KMS-11 (cell line): ENCODE results near the gene SMAD7.

ENCODE experiments used
- H2AFZ ChIP-seq: fragments of 200-600 bp; sonication (generic); 2 replicates; pipeline ENCODE4 v1.6.1; 2016; ENCODE audit warnings: antibody characterized with exemption, mixed run types, low read depth
- H3K27ac ChIP-seq: fragments of 200-600 bp; sonication (generic); 2 replicates; pipeline ENCODE4 v1.6.1; 2016; ENCODE audit warnings: mild to moderate bottlenecking, mixed run types
- H3K27me3 ChIP-seq: fragments of 200-600 bp; sonication (generic); 2 replicates; pipeline ENCODE4 v1.6.1; 2017; ENCODE audit warnings: mild to moderate bottlenecking, low read depth, mixed run types, moderate library complexity; ENCODE audit not compliant: insufficient read depth
- H3K36me3 ChIP-seq: fragments of 200-600 bp; sonication (generic); 2 replicates; pipeline ENCODE4 v1.6.1; 2017; ENCODE audit warnings: mild to moderate bottlenecking, mixed run types; ENCODE audit not compliant: insufficient read depth
- H3K4me1 ChIP-seq: fragments of 200-600 bp; sonication (generic); 2 replicates; pipeline ENCODE4 v1.6.1; 2016; ENCODE audit warnings: mild to moderate bottlenecking, low read depth, mixed run types; ENCODE audit not compliant: poor library complexity, severe bottlenecking
- H3K4me2 ChIP-seq: fragments of 200-600 bp; sonication (generic); 2 replicates; pipeline ENCODE4 v1.7.0; 2016; ENCODE audit warnings: mild to moderate bottlenecking, mixed run types
- H3K4me3 ChIP-seq: fragments of 200-600 bp; sonication (generic); IDR thresholded peaks from 2 replicates; pipeline ENCODE4 v1.6.1; 2017; ENCODE audit warnings: low read depth, low read length, mixed read lengths; ENCODE audit not compliant: insufficient read depth
- H3K79me2 ChIP-seq: fragments of 200-600 bp; sonication (generic); 2 replicates; pipeline ENCODE4 v1.6.1; 2016; ENCODE audit warnings: low read depth, mixed run types; ENCODE audit not compliant: insufficient read depth
- H3K9ac ChIP-seq: fragments of 200-600 bp; sonication (generic); 2 replicates; pipeline ENCODE4 v1.6.1; 2016; ENCODE audit warnings: mild to moderate bottlenecking, mixed run types
- H4K20me1 ChIP-seq: fragments of 200-600 bp; sonication (generic); 2 replicates; pipeline ENCODE4 v1.6.1; 2016; ENCODE audit warnings: mild to moderate bottlenecking, mixed run types; ENCODE audit not compliant: insufficient read depth
- TF ChIP-seq, protein P1 (sequence below): fragments of 200-600 bp; sonication (generic); conservative IDR thresholded peaks from 2 replicates; pipeline ENCODE4 v1.6.1; 2017; ENCODE audit warnings: low read depth, mild to moderate bottlenecking, antibody characterized with exemption, low read length, moderate library complexity, mixed read lengths

The SMAD7 gene

DNA sequence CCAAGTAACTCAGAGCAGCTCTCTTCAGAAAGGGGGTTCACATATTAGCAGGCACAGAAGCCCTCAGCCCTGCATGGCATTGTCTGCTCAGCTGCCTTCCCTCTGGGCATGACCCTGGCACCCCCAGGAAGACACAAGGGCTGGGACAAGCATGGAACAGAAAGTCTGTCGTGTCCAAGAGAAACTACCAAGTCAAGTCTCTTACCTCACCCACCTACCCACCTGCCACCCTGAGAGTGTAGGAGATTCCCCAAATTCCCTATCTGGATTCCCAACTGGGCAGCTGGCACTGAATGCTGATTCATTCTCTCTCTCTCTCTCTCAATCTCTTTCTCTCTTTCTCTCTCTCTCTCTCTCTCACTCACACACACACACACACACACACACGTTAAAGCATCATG, 21.6 kb downstream of the SMAD7 start:
- Histone ChIP-seq H3K4me2 (peak overlapping the region; percentile 97), H3K79me2 (peaks cover 100% of the 10 kb centered on the region), H2AFZ (no peak overlapping the region), H4K20me1 (peaks cover 8% of the 10 kb centered on the region), H3K4me3 (peak overlapping the region; percentile 16), H3K9ac (peak overlapping the region; percentile 56; the same call in 1 of the 2 replicates), H3K27ac (peak overlapping the region; percentile 92), H3K27me3 (no peaks in the 10 kb centered on the region), H3K4me1 (peaks cover 99% of the 10 kb centered on the region), H3K36me3 (no peaks in the 10 kb centered on the region)
- TF ChIP-seq, protein P1, sequence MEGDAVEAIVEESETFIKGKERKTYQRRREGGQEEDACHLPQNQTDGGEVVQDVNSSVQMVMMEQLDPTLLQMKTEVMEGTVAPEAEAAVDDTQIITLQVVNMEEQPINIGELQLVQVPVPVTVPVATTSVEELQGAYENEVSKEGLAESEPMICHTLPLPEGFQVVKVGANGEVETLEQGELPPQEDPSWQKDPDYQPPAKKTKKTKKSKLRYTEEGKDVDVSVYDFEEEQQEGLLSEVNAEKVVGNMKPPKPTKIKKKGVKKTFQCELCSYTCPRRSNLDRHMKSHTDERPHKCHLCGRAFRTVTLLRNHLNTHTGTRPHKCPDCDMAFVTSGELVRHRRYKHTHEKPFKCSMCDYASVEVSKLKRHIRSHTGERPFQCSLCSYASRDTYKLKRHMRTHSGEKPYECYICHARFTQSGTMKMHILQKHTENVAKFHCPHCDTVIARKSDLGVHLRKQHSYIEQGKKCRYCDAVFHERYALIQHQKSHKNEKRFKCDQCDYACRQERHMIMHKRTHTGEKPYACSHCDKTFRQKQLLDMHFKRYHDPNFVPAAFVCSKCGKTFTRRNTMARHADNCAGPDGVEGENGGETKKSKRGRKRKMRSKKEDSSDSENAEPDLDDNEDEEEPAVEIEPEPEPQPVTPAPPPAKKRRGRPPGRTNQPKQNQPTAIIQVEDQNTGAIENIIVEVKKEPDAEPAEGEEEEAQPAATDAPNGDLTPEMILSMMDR, result no peak

DNA sequence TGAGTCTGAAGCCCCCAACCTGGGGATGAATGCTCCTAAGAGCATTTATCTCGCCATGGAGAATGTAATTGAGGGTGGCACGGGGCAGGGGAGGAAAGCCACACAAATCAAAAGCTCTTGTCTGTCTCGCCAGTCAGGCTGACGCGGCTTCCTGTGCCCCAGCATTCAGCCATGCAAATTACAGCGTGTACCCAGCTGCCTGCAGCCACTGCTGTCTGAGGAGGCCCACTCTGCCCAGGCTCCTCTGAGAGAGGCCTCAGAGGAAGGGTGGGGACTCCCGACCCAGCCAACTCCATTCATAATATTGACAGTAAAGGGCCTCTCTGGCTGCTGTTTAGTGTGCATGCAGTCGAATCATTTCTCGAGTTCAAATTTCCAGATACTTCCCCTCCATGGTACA, 22.0 kb downstream of the SMAD7 start:
- Histone ChIP-seq H3K9ac (peak overlapping the region; percentile 56; the same call in 1 of the 2 replicates), H3K4me3 (peak overlapping the region; percentile 27), H3K4me1 (peaks cover 98% of the 10 kb centered on the region), H4K20me1 (peaks cover 5% of the 10 kb centered on the region; the same call in 1 of the 2 replicates), H3K4me2 (peak overlapping the region; percentile 97), H3K27ac (peak overlapping the region; percentile 92), H3K27me3 (no peaks in the 10 kb centered on the region), H2AFZ (no peak overlapping the region), H3K36me3 (no peaks in the 10 kb centered on the region), H3K79me2 (peaks cover 100% of the 10 kb centered on the region)
- TF ChIP-seq, protein P1, result no peak

DNA sequence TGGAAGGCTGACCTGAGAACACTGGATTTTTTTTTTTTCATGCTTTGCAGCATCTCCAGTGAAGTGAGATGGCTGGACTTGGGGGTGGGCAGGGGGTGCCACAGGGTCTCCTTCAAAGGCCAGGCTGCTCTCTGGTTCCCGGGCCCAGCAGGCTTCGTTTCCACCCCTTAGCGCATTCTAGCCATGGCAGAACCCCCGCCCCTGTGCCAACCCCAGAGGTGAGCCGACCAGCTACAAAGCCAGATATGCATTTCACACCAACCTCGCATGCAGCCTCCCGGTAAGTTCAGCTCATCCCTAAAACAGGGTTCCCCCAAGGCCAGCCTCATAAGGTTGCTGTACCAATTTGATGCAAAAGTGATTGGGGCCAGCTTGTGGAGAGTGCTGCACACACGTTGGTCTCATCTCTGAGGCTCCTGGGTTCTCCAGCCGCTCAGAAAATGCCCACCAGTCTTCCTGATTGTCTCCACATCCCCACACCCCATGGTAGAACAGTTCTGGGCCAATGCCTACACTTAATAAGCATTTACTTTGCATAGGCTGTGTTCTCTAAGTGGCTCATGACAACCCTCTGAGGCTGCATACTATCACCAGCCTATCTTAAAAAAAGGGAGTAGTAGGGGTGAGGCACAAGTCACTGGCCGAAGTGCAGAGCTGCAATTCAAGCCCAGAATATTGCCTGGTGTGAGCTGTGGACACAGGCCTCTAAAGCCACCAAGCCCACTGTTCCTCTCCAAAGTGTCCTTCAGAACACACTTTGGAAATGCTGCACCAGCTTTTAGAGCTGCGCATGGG, 23.3 kb downstream of the SMAD7 start:
- H3K4me1 ChIP-seq, result peaks cover 98% of the 10 kb centered on the region
- no peak overlapping the region for H2AFZ ChIP-seq
- H3K79me2 ChIP-seq, result peaks cover 100% of the 10 kb centered on the region
- TF ChIP-seq, protein P1, result no peak
- peak overlapping the region; percentile 92 for H3K27ac ChIP-seq
- H3K9ac ChIP-seq, result peak overlapping the region; percentile 56; the same call in 1 of the 2 replicates
- peak overlapping the region; percentile 19 for H3K4me3 ChIP-seq
- no peaks in the 10 kb centered on the region for H4K20me1 ChIP-seq
- no peaks in the 10 kb centered on the region for H3K27me3 ChIP-seq
- H3K36me3 ChIP-seq, result no peaks in the 10 kb centered on the region
- H3K4me2 ChIP-seq, result peak overlapping the region; percentile 97

GRCh38 chr18:48926420-48926857, 24.3 kb downstream of the SMAD7 start:
- Histone ChIP-seq H3K36me3 (peaks cover 2% of the 10 kb centered on the region; the same call in 1 of the 2 replicates), H3K9ac (no peak overlapping the region), H3K27me3 (no peaks in the 10 kb centered on the region), H3K4me2 (peak overlapping the region; percentile 97; the same call in 1 of the 2 replicates), H2AFZ (no peak overlapping the region), H3K27ac (peak overlapping the region; percentile 92; the same call in 1 of the 2 replicates), H3K4me3 (no peak overlapping the region), H4K20me1 (no peaks in the 10 kb centered on the region), H3K79me2 (peaks cover 100% of the 10 kb centered on the region), H3K4me1 (peaks cover 98% of the 10 kb centered on the region)
- TF ChIP-seq, protein P1, result no peak
